ENCODE data around the gene LIG3.

GRCh38 chr17:35016369-35016768 lies 36.1 kb downstream of the LIG3 start:
- TF ChIP-seq CTCF (IDR thresholded peaks at IDR 0.05), result no peak
- TF ChIP-seq POLR2AphosphoS5 (IDR thresholded peaks at IDR 0.05; ENCODE audit: low read depth, low read length), result no peak
- no peak for TF ChIP-seq TCF12 (IDR thresholded peaks at IDR 0.05)
- no peak for TF ChIP-seq USF2 (IDR thresholded peaks at IDR 0.05; ENCODE audit: borderline replicate concordance, low read depth, low read length)
- TF ChIP-seq EP300 (IDR thresholded peaks at IDR 0.05; ENCODE audit: borderline replicate concordance in 1 of 2, low read depth in 1 of 2, low read length in 1 of 2), result no peak

All from SK-N-SH (cell line).